Central memory CD4-positive, alpha-beta T cell (primary cell): ENCODE results near the gene GAL3ST2.
"Not testable (repeated sequence)": the region's sequence is repeated elsewhere in the genome, so short reads cannot be mapped to it uniquely, and the experiment has no call there.

Experiments used
- DNase-seq: peaks from one replicate; pipeline ENCODE4 v3.0.0; 2022

The GAL3ST2 gene

GRCh38 chr2:241820625-241821384 lies 44.2 kb downstream of the GAL3ST2 start:
- DNase-seq = no peak

GRCh38 chr2:241821460-241822263 lies 45.0 kb downstream of the GAL3ST2 start:
- DNase-seq = no peak

- DNase-seq = no peak
These were observed 45.6 kb downstream of the GAL3ST2 start for GRCh38 chr2:241822264-241822623.

GRCh38 chr2:241823531-241824437 lies 47.2 kb downstream of the GAL3ST2 start:
- not testable (repeated sequence) for DNase-seq

GRCh38 chr2:241827394-241827793 lies 50.8 kb downstream of the GAL3ST2 start:
- no peak for DNase-seq

- no peak for DNase-seq
These were observed 56.6 kb downstream of the GAL3ST2 start for GRCh38 chr2:241833101-241833663.

GRCh38 chr2:241833756-241834526 lies 57.3 kb downstream of the GAL3ST2 start:
- not testable (repeated sequence) for DNase-seq

GRCh38 chr2:241834527-241835210 lies 58.0 kb downstream of the GAL3ST2 start:
- no peak for DNase-seq

- no peak for DNase-seq
These were observed 59.0 kb downstream of the GAL3ST2 start for GRCh38 chr2:241835611-241836010.

- no peak for DNase-seq
These were observed 59.7 kb downstream of the GAL3ST2 start for GRCh38 chr2:241836292-241836691.

GRCh38 chr2:241837197-241837965 lies 60.8 kb downstream of the GAL3ST2 start:
- no peak for DNase-seq

GRCh38 chr2:241841181-241842066 lies 64.8 kb downstream of the GAL3ST2 start:
- no peak for DNase-seq

- DNase-seq = no peak
These were observed 65.4 kb downstream of the GAL3ST2 start for GRCh38 chr2:241842067-241842415.

- peak; percentile 47 for DNase-seq
These were observed 66.1 kb downstream of the GAL3ST2 start for GRCh38 chr2:241842620-241843211.

- no peak for DNase-seq
These were observed 66.9 kb downstream of the GAL3ST2 start for GRCh38 chr2:241843321-241844065.

GRCh38 chr2:241844066-241844728 lies 67.6 kb downstream of the GAL3ST2 start:
- DNase-seq = peak; percentile 70

- no peak for DNase-seq
These were observed 68.4 kb downstream of the GAL3ST2 start for GRCh38 chr2:241844831-241845578.
